Measurements from ENCODE around the gene TMEM100.

- no peak for TF ChIP-seq CTCF (IDR thresholded peaks at IDR 0.05)
- TF ChIP-seq POLR2A (IDR thresholded peaks at IDR 0.05), result no peak
These were observed 46.4 kb downstream of the TMEM100 start for GRCh38 chr17:55676274-55676673.

Measured in uterus (tissue), 2 donors.